ENCODE results near the gene PTPRN2. TPM values are rescaled to one million over a fixed set of nuclear protein-coding genes. Genes with fewer than 3 reads are reported as not detected.
"Not testable (repeated sequence)": the region's sequence is repeated elsewhere in the genome, so short reads cannot be mapped to it uniquely, and the experiment has no call there.

The PTPRN2 gene
- total and polyA plus RNA-seq, 2 donors = 1.7 to 1.9 TPM

DNA sequence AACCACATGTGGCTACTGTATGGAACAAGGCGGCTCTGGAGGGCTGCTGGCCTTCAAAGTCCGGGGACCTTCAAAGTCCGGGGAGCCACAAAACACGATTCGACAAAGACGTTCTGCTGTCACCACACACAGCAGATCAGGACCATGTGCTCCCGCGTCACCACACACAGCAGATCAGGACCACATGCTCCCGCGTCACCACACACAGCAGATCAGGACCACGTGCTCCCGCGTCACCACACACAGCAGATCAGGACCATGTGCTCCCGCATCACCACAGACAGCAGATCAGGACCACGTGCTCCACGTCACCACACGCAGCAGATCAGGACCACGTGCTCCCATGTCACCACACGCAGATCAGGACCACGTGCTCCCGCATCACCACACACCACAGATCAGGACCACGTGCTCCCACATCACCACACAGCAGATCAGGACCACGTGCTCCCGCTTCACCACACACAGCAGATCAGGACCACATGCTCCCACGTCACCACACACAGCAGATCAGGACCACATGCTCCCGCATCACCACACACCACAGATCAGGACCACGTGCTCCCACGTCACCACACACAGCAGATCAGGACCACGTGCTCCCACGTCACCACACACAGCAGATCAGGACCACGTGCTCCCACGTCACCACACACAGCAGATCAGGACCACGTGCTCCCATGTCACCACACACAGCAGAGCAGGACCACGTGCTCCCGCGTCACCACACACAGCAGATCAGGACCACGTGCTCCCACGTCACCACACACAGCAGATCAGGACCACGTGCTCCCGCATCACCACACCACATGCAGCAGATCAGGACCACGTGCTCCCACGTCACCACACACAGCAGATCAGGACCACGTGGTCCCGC, 1024.9 kb downstream of the PTPRN2 start:
- H3K4me1 ChIP-seq (ENCODE audit: control insufficient read depth in 2 of 2, insufficient read depth in 2 of 2, low read length in 2 of 2); H3K27ac ChIP-seq (ENCODE audit: low read depth in 1 of 2, low read length in 1 of 2); H3K27me3 ChIP-seq (ENCODE audit: control insufficient read depth in 2 of 2, insufficient read depth in 1 of 2, low read length in 1 of 2); H3K9me3 ChIP-seq (ENCODE audit: control insufficient read depth in 2 of 2, insufficient read depth in 1 of 2, low read length in 1 of 2); DNase-seq (ENCODE audit: low read depth in 6 of 9, low spot score in 9 of 9); H3K4me3 ChIP-seq (ENCODE audit: low read length in 2 of 2); H3K36me3 ChIP-seq (ENCODE audit: control insufficient read depth in 2 of 2, insufficient read depth in 2 of 2, low read length in 1 of 2): not testable (repeated sequence)
- WGBS = 97% methylated on average over 43 of the region's 44 CpGs

DNA sequence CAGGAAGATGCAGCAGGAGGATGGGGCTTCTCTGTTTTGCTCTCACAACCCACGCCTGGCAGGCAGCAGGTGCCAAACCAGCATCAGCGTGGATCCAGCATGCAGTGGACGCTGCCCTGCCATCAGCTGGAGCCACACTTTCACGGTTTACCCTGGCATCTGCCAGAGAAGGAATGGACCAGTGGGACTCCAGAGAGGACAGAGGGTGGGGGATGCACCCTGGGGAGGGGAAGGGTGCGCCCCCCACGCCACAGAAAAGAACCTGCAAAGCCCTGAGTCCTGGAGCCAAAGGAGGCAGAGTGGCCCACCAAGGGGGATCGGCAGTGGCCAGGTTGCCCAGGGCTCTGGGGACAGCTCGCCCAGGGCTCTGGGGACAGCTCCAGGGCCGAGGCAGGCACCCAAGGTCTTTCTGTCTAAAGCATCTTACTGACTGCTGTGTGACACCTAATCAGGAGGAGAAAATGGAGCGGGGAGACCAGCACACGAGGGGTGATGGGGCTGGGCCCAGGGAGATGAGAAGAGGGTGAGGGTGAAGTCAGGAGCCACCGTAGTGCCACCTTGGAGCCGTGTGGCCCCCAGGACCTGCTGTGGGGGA, 1025.7 kb downstream of the PTPRN2 start:
- peaks cover 0 to 8% of the 10 kb centered on the region in 2 donors for H3K9me3 ChIP-seq (ENCODE audit: control insufficient read depth in 2 of 2, insufficient read depth in 1 of 2, low read length in 1 of 2)
- no peak for DNase-seq (ENCODE audit: low read depth in 6 of 9, low spot score in 9 of 9)
- no peaks in the 10 kb centered on the region for H3K36me3 ChIP-seq (ENCODE audit: control insufficient read depth in 2 of 2, insufficient read depth in 2 of 2, low read length in 1 of 2)
- H3K4me1 ChIP-seq (ENCODE audit: control insufficient read depth in 2 of 2, insufficient read depth in 2 of 2, low read length in 2 of 2) = no peaks in the 10 kb centered on the region
- H3K4me3 ChIP-seq (ENCODE audit: low read length in 2 of 2) = no peak overlapping the region
- H3K27ac ChIP-seq (ENCODE audit: low read depth in 1 of 2, low read length in 1 of 2) = no peak overlapping the region
- no peaks in the 10 kb centered on the region for H3K27me3 ChIP-seq (ENCODE audit: control insufficient read depth in 2 of 2, insufficient read depth in 1 of 2, low read length in 1 of 2)
- 96% methylated on average over 13 of the region's 13 CpGs for WGBS

DNA sequence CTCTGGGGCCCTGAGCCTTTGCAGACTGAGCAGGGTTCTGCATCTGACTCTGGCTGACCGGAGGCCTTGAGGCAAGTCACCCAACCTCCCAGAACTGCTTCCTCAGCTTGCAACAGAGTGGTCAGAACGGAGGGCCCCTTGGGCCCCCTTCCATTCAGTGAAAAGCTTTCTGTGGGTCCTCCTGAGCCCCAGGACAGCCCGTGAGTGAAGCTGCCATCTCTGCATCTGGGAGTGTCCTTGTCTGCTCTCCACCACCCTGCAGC, 1026.2 kb downstream of the PTPRN2 start:
- 94% methylated on average over 3 of the region's 3 CpGs for WGBS
- DNase-seq (ENCODE audit: low read depth in 6 of 9, low spot score in 9 of 9) = no peak
- H3K27me3 ChIP-seq (ENCODE audit: control insufficient read depth in 2 of 2, insufficient read depth in 1 of 2, low read length in 1 of 2) = no peaks in the 10 kb centered on the region
- H3K27ac ChIP-seq (ENCODE audit: low read depth in 1 of 2, low read length in 1 of 2) = no peak overlapping the region
- H3K36me3 ChIP-seq (ENCODE audit: control insufficient read depth in 2 of 2, insufficient read depth in 2 of 2, low read length in 1 of 2) = no peaks in the 10 kb centered on the region
- H3K4me1 ChIP-seq (ENCODE audit: control insufficient read depth in 2 of 2, insufficient read depth in 2 of 2, low read length in 2 of 2) = no peaks in the 10 kb centered on the region
- H3K9me3 ChIP-seq (ENCODE audit: control insufficient read depth in 2 of 2, insufficient read depth in 1 of 2, low read length in 1 of 2) = peaks cover 0 to 8% of the 10 kb centered on the region in 2 donors
- H3K4me3 ChIP-seq (ENCODE audit: low read length in 2 of 2) = no peak overlapping the region

DNA sequence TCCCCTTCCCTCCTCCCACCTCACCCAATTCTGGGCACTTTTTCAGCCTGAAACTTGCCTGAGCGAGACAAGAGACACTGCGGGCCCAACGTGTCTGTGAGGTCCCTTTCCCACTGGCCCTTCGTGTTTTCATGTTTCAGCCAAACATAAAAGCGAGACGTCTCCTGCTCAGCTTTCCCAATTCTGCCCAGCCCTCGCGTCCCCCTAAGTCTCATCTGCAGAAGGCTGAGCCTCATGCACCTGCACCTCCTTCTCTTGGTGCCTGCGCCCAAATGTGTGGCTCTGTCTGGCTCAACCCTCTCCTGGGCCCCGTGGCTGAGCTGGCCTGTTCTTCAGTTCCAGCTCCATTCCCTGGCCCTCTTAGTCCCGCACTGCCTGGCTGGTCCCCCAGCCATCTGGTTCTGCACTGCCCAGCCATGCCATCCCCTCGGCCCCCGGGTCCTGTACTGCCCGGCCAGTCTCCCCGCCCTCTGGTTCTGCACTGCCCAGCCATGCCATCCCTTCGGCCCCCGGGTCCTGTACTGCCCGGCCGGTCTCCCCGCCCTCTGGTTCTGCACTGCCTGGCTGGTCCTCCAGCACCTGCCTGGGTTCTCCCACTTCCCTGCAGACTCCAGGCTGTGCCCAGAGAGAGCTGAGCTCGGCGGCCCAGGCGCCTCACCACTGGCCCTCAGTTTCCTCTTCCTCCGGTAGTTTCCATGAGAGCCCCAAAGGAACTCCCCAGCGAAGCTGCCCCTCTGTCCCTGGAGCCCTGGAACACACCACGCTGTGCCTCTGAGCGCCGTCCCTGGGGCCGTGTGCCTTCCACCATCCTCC, 1026.7 kb downstream of the PTPRN2 start:
- Histone ChIP-seq H3K4me3 (ENCODE audit: low read length in 2 of 2) (no peak overlapping the region), H3K9me3 (ENCODE audit: control insufficient read depth in 2 of 2, insufficient read depth in 1 of 2, low read length in 1 of 2) (peaks cover 0 to 8% of the 10 kb centered on the region in 2 donors), H3K36me3 (ENCODE audit: control insufficient read depth in 2 of 2, insufficient read depth in 2 of 2, low read length in 1 of 2) (no peaks in the 10 kb centered on the region), H3K27me3 (ENCODE audit: control insufficient read depth in 2 of 2, insufficient read depth in 1 of 2, low read length in 1 of 2) (no peaks in the 10 kb centered on the region), H3K4me1 (ENCODE audit: control insufficient read depth in 2 of 2, insufficient read depth in 2 of 2, low read length in 2 of 2) (no peaks in the 10 kb centered on the region), H3K27ac (ENCODE audit: low read depth in 1 of 2, low read length in 1 of 2) (no peak overlapping the region)
- no peak for DNase-seq (ENCODE audit: low read depth in 6 of 9, low spot score in 9 of 9)
- whole genome bisulfite sequencing = 96% methylated on average over 29 of the region's 29 CpGs

DNA sequence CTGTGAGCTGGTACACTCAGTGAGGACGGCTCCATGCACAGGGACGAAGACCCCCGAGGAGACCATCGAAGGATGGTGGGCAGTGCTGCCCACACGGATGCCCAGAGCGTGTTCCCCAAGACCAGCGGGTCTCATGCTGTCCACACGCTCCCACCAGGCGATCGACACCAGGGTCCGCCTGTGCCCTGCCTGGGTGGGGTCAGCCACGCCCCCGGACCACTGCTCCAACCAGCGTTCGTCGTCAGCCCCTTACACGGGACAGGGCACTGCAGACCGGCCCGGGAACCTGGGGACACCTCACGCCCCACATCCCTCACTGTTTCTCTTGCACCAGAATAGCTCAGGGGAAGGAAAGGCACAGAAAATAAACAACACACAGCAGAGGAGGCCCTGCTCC, 1027.4 kb downstream of the PTPRN2 start:
- H3K4me3 ChIP-seq (ENCODE audit: low read length in 2 of 2) = no peak overlapping the region

DNA sequence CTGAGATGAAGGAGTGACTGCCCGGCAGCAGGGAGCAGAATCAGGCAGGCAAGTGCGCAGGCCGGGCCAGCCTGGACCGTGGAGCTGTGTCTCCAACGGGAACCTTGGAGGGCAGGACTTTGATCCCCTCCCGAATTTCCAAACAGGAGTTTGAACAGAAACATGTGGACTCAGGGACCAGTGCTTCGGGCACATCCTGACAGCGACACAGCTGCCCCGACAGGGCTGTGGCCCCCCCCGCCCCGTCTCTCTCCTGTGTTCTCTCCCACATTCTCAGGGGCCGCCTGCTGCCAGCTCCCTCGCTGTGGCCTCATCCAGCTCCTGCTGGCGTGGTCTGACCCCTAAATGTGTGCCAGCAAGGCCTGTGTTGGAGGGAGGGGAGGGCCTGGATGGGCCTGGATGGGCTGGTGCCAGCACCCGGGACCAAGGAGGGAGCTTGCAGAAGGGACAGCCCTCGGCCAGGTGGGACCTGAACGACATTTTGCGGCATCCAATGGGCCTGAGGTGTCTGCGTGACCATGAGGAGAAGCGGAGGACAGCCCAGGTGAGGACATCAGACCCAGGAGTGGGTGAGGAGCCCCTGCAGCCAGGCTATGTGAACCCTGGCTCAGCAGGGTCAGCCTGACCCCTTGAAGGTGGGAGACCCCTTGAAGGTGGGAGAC, 1027.9 kb downstream of the PTPRN2 start:
- Histone ChIP-seq H3K27me3 (ENCODE audit: control insufficient read depth in 2 of 2, insufficient read depth in 1 of 2, low read length in 1 of 2) (no peaks in the 10 kb centered on the region), H3K4me3 (ENCODE audit: low read length in 2 of 2) (no peak overlapping the region), H3K9me3 (ENCODE audit: control insufficient read depth in 2 of 2, insufficient read depth in 1 of 2, low read length in 1 of 2) (peaks cover 0 to 8% of the 10 kb centered on the region in 2 donors), H3K36me3 (ENCODE audit: control insufficient read depth in 2 of 2, insufficient read depth in 2 of 2, low read length in 1 of 2) (no peaks in the 10 kb centered on the region), H3K27ac (ENCODE audit: low read depth in 1 of 2, low read length in 1 of 2) (no peak overlapping the region), H3K4me1 (ENCODE audit: control insufficient read depth in 2 of 2, insufficient read depth in 2 of 2, low read length in 2 of 2) (no peaks in the 10 kb centered on the region)
- DNase-seq (ENCODE audit: low read depth in 6 of 9, low spot score in 9 of 9) = no peak
- 96% methylated on average over 20 of the region's 20 CpGs for WGBS

More for the DNA sequence above, 1027.4 kb downstream of the PTPRN2 start:
- Histone ChIP-seq H3K36me3 (ENCODE audit: control insufficient read depth in 2 of 2, insufficient read depth in 2 of 2, low read length in 1 of 2) (no peaks in the 10 kb centered on the region), H3K4me1 (ENCODE audit: control insufficient read depth in 2 of 2, insufficient read depth in 2 of 2, low read length in 2 of 2) (no peaks in the 10 kb centered on the region), H3K9me3 (ENCODE audit: control insufficient read depth in 2 of 2, insufficient read depth in 1 of 2, low read length in 1 of 2) (peaks cover 0 to 8% of the 10 kb centered on the region in 2 donors), H3K27ac (ENCODE audit: low read depth in 1 of 2, low read length in 1 of 2) (no peak overlapping the region), H3K27me3 (ENCODE audit: control insufficient read depth in 2 of 2, insufficient read depth in 1 of 2, low read length in 1 of 2) (no peaks in the 10 kb centered on the region)
- no peak for DNase-seq (ENCODE audit: low read depth in 6 of 9, low spot score in 9 of 9)
- 91% methylated on average over 20 of the region's 20 CpGs for WGBS

DNA sequence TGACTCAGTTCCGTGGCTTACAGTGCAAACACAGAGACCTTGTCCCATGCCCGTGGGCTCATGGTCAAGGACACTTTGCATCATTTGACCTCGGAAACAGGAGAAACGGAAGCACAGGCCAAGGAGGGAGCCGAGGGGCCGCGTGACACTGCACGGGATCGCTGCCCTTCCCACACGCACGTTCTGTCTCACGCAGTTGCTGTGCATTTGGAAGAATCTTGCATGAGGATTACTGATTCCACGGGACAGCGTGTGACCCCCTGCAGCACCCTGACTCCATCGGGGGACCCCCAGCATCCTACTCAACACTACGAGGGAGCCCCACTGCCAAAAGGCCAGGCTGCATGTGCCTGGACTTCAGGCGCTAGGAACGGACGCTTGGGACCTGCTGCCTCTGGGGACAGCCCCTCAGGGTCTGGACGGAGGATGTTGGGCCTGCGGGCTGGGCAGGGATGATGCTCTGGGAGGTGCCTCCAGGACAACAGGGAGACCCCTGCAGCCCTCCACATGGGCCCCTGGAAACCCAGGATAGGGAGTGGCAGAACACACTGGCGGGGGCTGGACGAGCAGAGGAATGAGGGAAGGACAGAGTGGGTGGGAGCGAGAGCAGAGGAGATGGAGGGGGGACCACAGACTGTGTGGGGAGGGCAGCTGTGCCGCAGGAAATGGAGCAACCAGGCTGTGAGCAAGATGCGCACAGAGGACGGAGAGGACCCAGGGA, 1028.6 kb downstream of the PTPRN2 start:
- H3K4me3 ChIP-seq (ENCODE audit: low read length in 2 of 2) = no peak overlapping the region
- no peak for DNase-seq (ENCODE audit: low read depth in 6 of 9, low spot score in 9 of 9)
- no peaks in the 10 kb centered on the region for H3K27me3 ChIP-seq (ENCODE audit: control insufficient read depth in 2 of 2, insufficient read depth in 1 of 2, low read length in 1 of 2)
- H3K36me3 ChIP-seq (ENCODE audit: control insufficient read depth in 2 of 2, insufficient read depth in 2 of 2, low read length in 1 of 2) = no peaks in the 10 kb centered on the region
- peaks cover 0 to 8% of the 10 kb centered on the region in 2 donors for H3K9me3 ChIP-seq (ENCODE audit: control insufficient read depth in 2 of 2, insufficient read depth in 1 of 2, low read length in 1 of 2)
- WGBS = 95% methylated on average over 27 of the region's 27 CpGs
- no peak overlapping the region for H3K27ac ChIP-seq (ENCODE audit: low read depth in 1 of 2, low read length in 1 of 2)
- no peaks in the 10 kb centered on the region for H3K4me1 ChIP-seq (ENCODE audit: control insufficient read depth in 2 of 2, insufficient read depth in 2 of 2, low read length in 2 of 2)

DNA sequence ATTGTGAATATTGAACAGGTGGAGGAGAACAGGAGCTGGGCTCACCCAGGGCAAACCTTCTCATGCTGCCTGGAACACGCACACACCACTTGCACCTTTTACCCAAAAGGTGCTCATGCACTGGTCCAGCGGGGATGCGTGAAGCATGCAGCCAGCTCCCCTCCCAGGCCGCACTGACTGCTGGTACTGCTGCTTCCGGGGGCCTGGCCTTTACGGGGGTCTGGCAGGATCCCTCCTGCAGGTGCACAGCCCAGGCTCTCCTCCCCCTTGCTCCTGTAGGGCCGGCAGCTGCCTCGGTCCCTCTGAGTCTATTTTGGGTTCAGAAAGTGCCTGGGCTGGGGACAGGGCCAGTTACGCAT, 1029.1 kb downstream of the PTPRN2 start:
- Histone ChIP-seq H3K9me3 (ENCODE audit: control insufficient read depth in 2 of 2, insufficient read depth in 1 of 2, low read length in 1 of 2) (peaks cover 0 to 6% of the 10 kb centered on the region in 2 donors), H3K4me3 (ENCODE audit: low read length in 2 of 2) (no peak overlapping the region), H3K27ac (ENCODE audit: low read depth in 1 of 2, low read length in 1 of 2) (no peak overlapping the region), H3K27me3 (ENCODE audit: control insufficient read depth in 2 of 2, insufficient read depth in 1 of 2, low read length in 1 of 2) (no peaks in the 10 kb centered on the region), H3K4me1 (ENCODE audit: control insufficient read depth in 2 of 2, insufficient read depth in 2 of 2, low read length in 2 of 2) (no peaks in the 10 kb centered on the region), H3K36me3 (ENCODE audit: control insufficient read depth in 2 of 2, insufficient read depth in 2 of 2, low read length in 1 of 2) (no peaks in the 10 kb centered on the region)
- DNase-seq (ENCODE audit: low read depth in 6 of 9, low spot score in 9 of 9) = no peak
- WGBS = 91% methylated on average over 9 of the region's 9 CpGs

Measured in thymus (tissue), 11 donors.